ENCODE data around the gene OLA1. TPM values are rescaled to one million over a fixed set of nuclear protein-coding genes. Genes with fewer than 3 reads are reported as not detected.

Gene OLA1
- polyA plus RNA-seq, 1 of the 3 experiments (the other 2 are of a cell fraction), result 46.9 TPM

DNA sequence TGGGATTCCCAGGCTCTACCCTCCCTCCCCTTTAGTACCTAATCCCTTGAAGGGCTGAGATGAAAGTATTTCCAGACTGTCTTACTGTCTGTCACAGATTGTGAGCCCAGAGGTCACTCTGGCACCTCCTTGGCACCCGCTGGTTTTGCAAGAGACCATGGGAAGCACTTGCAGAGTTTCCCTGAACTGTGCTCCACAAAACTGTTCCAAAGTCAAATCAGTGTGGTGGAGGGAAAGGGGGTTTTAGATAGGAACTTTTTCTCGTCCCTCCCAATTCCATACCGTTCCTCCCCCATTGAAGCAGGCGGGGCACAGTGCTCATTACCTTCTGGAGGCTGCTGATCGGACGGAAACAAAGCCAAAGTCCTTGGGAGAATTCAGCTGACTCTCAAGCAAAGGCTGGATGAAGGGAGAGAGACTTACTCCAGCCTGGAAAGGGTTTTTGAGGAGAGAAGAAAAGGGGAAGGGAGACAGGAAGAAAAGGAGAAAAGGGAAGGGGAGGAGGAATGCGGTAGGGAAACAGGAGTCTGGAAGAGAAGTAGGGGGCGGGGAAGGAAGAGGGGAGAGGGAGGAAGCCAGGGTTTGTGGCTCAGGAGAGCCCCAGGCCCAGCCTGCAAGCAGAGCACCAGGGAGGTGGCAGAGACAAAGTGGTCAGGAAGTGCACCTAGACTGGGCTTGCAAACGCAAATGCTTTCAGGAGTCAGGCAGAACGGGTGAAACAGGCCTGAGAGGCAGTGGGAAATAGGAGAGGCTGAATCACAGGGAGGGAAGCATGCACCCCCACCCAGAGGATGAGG, 194.8 kb downstream of the OLA1 start:
- Histone ChIP-seq H3K9ac (no peak overlapping the region), H3K9me2 (no peaks in the 10 kb centered on the region), H3K9me3 (no peaks in the 10 kb centered on the region), H4K20me1 (ENCODE audit: insufficient read depth) (no peaks in the 10 kb centered on the region), H3K36me3 (replicated peaks in 1 of 2; ENCODE audit: control insufficient read depth in 1 of 2, insufficient read depth in 2 of 2, low read length in 1 of 2) (no peaks in the 10 kb centered on the region), H3K27me3 (ENCODE audit: insufficient read depth) (no peaks in the 10 kb centered on the region), H3F3A (replicated peaks; ENCODE audit: insufficient read depth) (no peaks in the 10 kb centered on the region), H2AFZ (ENCODE audit: low read depth) (no peak overlapping the region), H3K4me1 (ENCODE audit: control insufficient read depth in 1 of 2, insufficient read depth in 2 of 2, low read depth in 1 of 2, low read length in 1 of 2) (peaks cover 0 to 18% of the 10 kb centered on the region in 2 experiments; a peak in 2 of 4 replicates), H3K79me2 (ENCODE audit: insufficient read depth) (no peaks in the 10 kb centered on the region), H3K4me2 (no peak overlapping the region), H3K27ac (ENCODE audit: low read depth in 2 of 2, low read length in 1 of 2) (no peak overlapping the region), H3K4me3 (ENCODE audit: low read depth in 2 of 2, low read length in 1 of 2) (no peak overlapping the region)
- CTCF ChIA-PET, result interaction anchor here (1.1 to 1.5 kb wide), 3 partner anchors 25 to 283 kb away, joined by 3 to 4 read pairs (median 3); no protein-coding TSS in a partner anchor
- WGBS (ENCODE audit: low lambda C conversion rate), result 70% methylated on average over 10 of the region's 10 CpGs
- TF ChIP-seq SIN3A (IDR thresholded peaks at IDR 0.05; ENCODE audit: borderline replicate concordance, low read depth, low read length) (no peak), NFIC (IDR thresholded peaks at IDR 0.05; ENCODE audit: borderline replicate concordance) (no peak), PBX3 (IDR thresholded peaks at IDR 0.05) (no peak), CHD2 (IDR thresholded peaks at IDR 0.05; ENCODE audit: low read length, partially characterized antibody) (no peak), FOXM1 (IDR thresholded peaks at IDR 0.05; ENCODE audit: low read depth) (no peak), EP300 (IDR thresholded peaks at IDR 0.05; ENCODE audit: borderline replicate concordance in 1 of 2, low read depth in 1 of 2, low read length in 1 of 2) (no peak), FOSL2 (IDR thresholded peaks at IDR 0.05; ENCODE audit: borderline replicate concordance, low read depth) (no peak), RCOR1 (IDR thresholded peaks at IDR 0.05; ENCODE audit: low read length) (no peak), YY1 (IDR thresholded peaks at IDR 0.05; ENCODE audit: low read depth) (no peak), GABPA (IDR thresholded peaks at IDR 0.05; ENCODE audit: low read depth) (no peak), RAD21 (IDR thresholded peaks at IDR 0.05; ENCODE audit: low read length) (no peak), POLR2AphosphoS5 (IDR thresholded peaks at IDR 0.05; ENCODE audit: low read depth, low read length) (no peak), MXI1 (IDR thresholded peaks at IDR 0.05; ENCODE audit: low read depth, low read length) (no peak), TEAD4 (IDR thresholded peaks at IDR 0.05; ENCODE audit: borderline replicate concordance, insufficient read depth) (no peak), RXRA (IDR thresholded peaks at IDR 0.05; ENCODE audit: borderline replicate concordance, low read depth) (no peak), SMC3 (IDR thresholded peaks at IDR 0.05; ENCODE audit: low read depth, low read length) (no peak), ELF1 (IDR thresholded peaks at IDR 0.05) (no peak), JUND (IDR thresholded peaks at IDR 0.05) (no peak), NRF1 (IDR thresholded peaks at IDR 0.05; ENCODE audit: low read depth, low read length) (no peak), TCF12 (IDR thresholded peaks at IDR 0.05) (no peak)
- POLR2A ChIA-PET, result no interaction called here
- DNase-seq, result no peak

DNA sequence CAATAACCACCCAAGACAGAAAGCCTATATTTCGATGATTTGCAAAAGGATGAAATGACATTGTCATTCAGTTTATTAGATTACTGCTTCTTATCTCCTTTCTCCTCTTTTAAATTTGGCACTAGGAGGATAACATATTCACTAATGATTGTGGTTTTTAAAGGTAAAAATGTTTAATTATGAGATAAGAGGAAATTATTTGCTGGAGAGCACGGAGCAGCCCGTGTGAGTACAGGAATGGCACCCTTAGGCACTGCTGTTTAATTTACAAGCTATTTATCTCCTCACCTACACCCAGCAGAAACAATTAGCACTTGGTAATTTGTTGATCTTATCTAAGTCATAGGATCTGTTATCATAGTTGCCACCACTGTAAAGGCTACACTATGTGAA, 195.8 kb downstream of the OLA1 start:
- peak; percentile 84 for TF ChIP-seq RCOR1 (IDR thresholded peaks at IDR 0.05; ENCODE audit: low read length)
- no peak for TF ChIP-seq FOXJ3 (CRISPR knock-in tag; IDR thresholded peaks at IDR 0.05)
- TF ChIP-seq EP300 (IDR thresholded peaks at IDR 0.05; ENCODE audit: borderline replicate concordance in 1 of 2, low read depth in 1 of 2, low read length in 1 of 2), result peak in 1 of 2 experiments; percentile 59; a peak in 2 of 4 replicates
- no peak for TF ChIP-seq SMC3 (IDR thresholded peaks at IDR 0.05; ENCODE audit: low read depth, low read length)
- TF ChIP-seq, protein P1, sequence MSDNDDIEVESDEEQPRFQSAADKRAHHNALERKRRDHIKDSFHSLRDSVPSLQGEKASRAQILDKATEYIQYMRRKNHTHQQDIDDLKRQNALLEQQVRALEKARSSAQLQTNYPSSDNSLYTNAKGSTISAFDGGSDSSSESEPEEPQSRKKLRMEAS (IDR thresholded peaks at IDR 0.05; ENCODE audit: low read depth), result no peak
- TF ChIP-seq RFX5 (IDR thresholded peaks at IDR 0.05; ENCODE audit: low read length), result no peak
- no peak for TF ChIP-seq MEF2A (IDR thresholded peaks at IDR 0.05; ENCODE audit: borderline replicate concordance, low read depth)
- TF ChIP-seq GATA2 (CRISPR knock-in tag; IDR thresholded peaks at IDR 0.05), result peak; percentile 84
- TF ChIP-seq TCF12 (IDR thresholded peaks at IDR 0.05), result no peak
- Histone ChIP-seq H3K4me3 (ENCODE audit: low read depth in 2 of 2, low read length in 1 of 2) (no peak overlapping the region), H3F3A (replicated peaks; ENCODE audit: insufficient read depth) (no peaks in the 10 kb centered on the region), H3K9me2 (no peaks in the 10 kb centered on the region), H3K9ac (no peak overlapping the region), H3K27me3 (ENCODE audit: insufficient read depth) (no peaks in the 10 kb centered on the region), H3K4me1 (ENCODE audit: control insufficient read depth in 1 of 2, insufficient read depth in 2 of 2, low read depth in 1 of 2, low read length in 1 of 2) (peaks cover 0 to 18% of the 10 kb centered on the region in 2 experiments; a peak in 2 of 4 replicates), H2AFZ (ENCODE audit: low read depth) (no peak overlapping the region), H3K79me2 (ENCODE audit: insufficient read depth) (no peaks in the 10 kb centered on the region), H3K4me2 (no peak overlapping the region), H4K20me1 (ENCODE audit: insufficient read depth) (no peaks in the 10 kb centered on the region), H3K27ac (ENCODE audit: low read depth in 2 of 2, low read length in 1 of 2) (peak overlapping the region in 1 of 2 experiments; percentile 14; a peak in 1 of 4 replicates), H3K36me3 (replicated peaks in 1 of 2; ENCODE audit: control insufficient read depth in 1 of 2, insufficient read depth in 2 of 2, low read length in 1 of 2) (no peaks in the 10 kb centered on the region), H3K9me3 (no peaks in the 10 kb centered on the region)
- WGBS (ENCODE audit: low lambda C conversion rate), result 37% methylated on average over 3 of the region's 3 CpGs
- POLR2A ChIA-PET, result no interaction called here
- no peak for DNase-seq
- CTCF ChIA-PET, result interaction anchor here (1.0 to 2.0 kb wide), 7 partner anchors 9 to 1025 kb away, joined by 3 to 8 read pairs (median 3); no protein-coding TSS in a partner anchor
